ENCODE results near the gene CENPF. TPM values are rescaled to one million over a fixed set of nuclear protein-coding genes. Genes with fewer than 3 reads are reported as not detected.

Gene CENPF
- total and polyA plus RNA-seq, 12 donors, result 0.15 to 8.7 (median 0.59) TPM

- no peak for DNase-seq
- peak overlapping the region in 5 of 10 donors; percentile 1 to 59 (median 30) for H3K27ac ChIP-seq
- WGBS, 2 donors, result 92 to 96% methylated on average over 4 of the region's 4 CpGs
- no peaks in the 10 kb centered on the region for H3K4me1 ChIP-seq
- peaks cover 0 to 44% (median 0%) of the 10 kb centered on the region in 9 donors for H3K36me3 ChIP-seq
- no peak for ATAC-seq
- H3K9me3 ChIP-seq, result no peaks in the 10 kb centered on the region
- H3K4me3 ChIP-seq, result no peak overlapping the region
- TF ChIP-seq CTCF (IDR thresholded peaks at IDR 0.05), result no peak
- no peaks in the 10 kb centered on the region for H3K27me3 ChIP-seq
- intact Hi-C loops (cut with DNase I), result no loop called here
These were observed 14.3 kb downstream of the CENPF start for GRCh38 chr1:214617246-214617645.

GRCh38 chr1:214617843-214618242, 14.8 kb downstream of the CENPF start:
- Histone ChIP-seq H3K36me3 (peaks cover 0 to 48% (median 0%) of the 10 kb centered on the region in 9 donors), H3K4me3 (no peak overlapping the region)

GRCh38 chr1:214621236-214621635, 18.2 kb downstream of the CENPF start:
- H3K36me3 ChIP-seq, result peaks cover 0 to 48% (median 0%) of the 10 kb centered on the region in 9 donors
- intact Hi-C loops (cut with DNase I), result loop anchor here in 1 of 10 donors (10.0 kb wide), 1 partner anchor 904 kb away; no protein-coding TSS in a partner anchor
- 97% methylated on average over 2 of the region's 2 CpGs for whole genome bisulfite sequencing, 2 donors
- ATAC-seq, result no peak
- no peaks in the 10 kb centered on the region for H3K27me3 ChIP-seq
- DNase-seq, result no peak
- no peak overlapping the region for H3K4me3 ChIP-seq
- TF ChIP-seq CTCF (IDR thresholded peaks at IDR 0.05), result no peak
- H3K9me3 ChIP-seq, result peaks cover 0 to 4% (median 0%) of the 10 kb centered on the region in 11 donors
- no peaks in the 10 kb centered on the region for H3K4me1 ChIP-seq
- no peak overlapping the region for H3K27ac ChIP-seq

More at GRCh38 chr1:214617843-214618242, 14.8 kb downstream of the CENPF start:
- intact Hi-C loops (cut with DNase I), result no loop called here
- Histone ChIP-seq H3K9me3 (no peaks in the 10 kb centered on the region), H3K27ac (peak overlapping the region in 7 of 10 donors; percentile 1 to 59 (median 30)), H3K27me3 (no peaks in the 10 kb centered on the region), H3K4me1 (no peaks in the 10 kb centered on the region)
- no peak for DNase-seq
- no peak for TF ChIP-seq CTCF (IDR thresholded peaks at IDR 0.05)
- peak in 2 of 8 donors; percentile 56 for ATAC-seq
- 71 to 83% methylated on average over 6 of the region's 6 CpGs for WGBS, 2 donors

GRCh38 chr1:214623430-214623829, 20.4 kb downstream of the CENPF start:
- H3K4me1 ChIP-seq, result no peaks in the 10 kb centered on the region
- peaks cover 0 to 49% (median 0%) of the 10 kb centered on the region in 9 donors for H3K36me3 ChIP-seq
- H3K27ac ChIP-seq, result no peak overlapping the region
- no peak for TF ChIP-seq CTCF (IDR thresholded peaks at IDR 0.05)
- no peak overlapping the region for H3K4me3 ChIP-seq
- ATAC-seq (no peak), DNase-seq (no peak)
- whole genome bisulfite sequencing, 2 donors, result 86% methylated on average over 1 of the region's 1 CpG
- no peaks in the 10 kb centered on the region for H3K27me3 ChIP-seq
- peaks cover 0 to 5% (median 0%) of the 10 kb centered on the region in 11 donors for H3K9me3 ChIP-seq
- intact Hi-C loops (cut with DNase I), result loop anchor here in 1 of 10 donors (10.0 kb wide), 1 partner anchor 901 kb away; no protein-coding TSS in a partner anchor
